Stimulated activated CD4-positive, alpha-beta T cell treated with anti-CD3 and anti-CD28 coated beads, Interleukin-12 subunit alpha, Interleukin-12 subunit beta, amount 100 ng/mL, for 4 hours (primary cell): ENCODE data around the gene MR1.

Experiments
- DNase-seq: peaks from one replicate; pipeline ENCODE4 v3.0.0-alpha.2; 2020

MR1 gene

GRCh38 chr1:181064702-181065101 is 30.9 kb downstream of the MR1 start:
- no peak for DNase-seq

GRCh38 chr1:181073638-181074037 is 39.9 kb downstream of the MR1 start:
- DNase-seq, result no peak

DNA sequence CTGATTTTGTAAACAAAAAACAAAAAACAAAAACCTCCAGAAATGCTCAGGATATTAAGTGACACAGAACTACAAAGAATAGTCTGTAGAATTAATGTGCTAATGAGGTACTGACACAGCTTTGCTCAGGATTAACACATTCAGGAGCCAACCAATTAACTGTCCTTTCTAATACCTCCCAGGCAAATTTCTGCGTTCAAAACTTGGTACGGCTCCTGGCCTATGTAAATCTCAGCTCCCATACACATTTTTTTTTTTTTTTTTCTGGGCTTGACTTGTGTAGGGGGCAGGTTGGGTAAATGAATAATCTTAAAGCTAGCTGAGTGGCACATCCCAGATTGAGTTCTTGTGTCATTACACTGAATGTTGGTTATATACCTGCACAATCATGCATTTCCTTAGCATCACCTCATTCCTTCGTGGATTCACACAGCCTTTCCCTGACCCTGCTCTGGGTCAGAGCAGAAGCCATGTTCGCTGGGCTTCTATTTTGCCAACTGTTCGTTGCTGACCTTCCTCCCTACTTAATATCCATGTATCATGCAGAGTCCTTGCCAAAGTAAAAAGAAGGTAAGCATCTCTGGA is 42.1 kb downstream of the MR1 start:
- no peak for DNase-seq

DNA sequence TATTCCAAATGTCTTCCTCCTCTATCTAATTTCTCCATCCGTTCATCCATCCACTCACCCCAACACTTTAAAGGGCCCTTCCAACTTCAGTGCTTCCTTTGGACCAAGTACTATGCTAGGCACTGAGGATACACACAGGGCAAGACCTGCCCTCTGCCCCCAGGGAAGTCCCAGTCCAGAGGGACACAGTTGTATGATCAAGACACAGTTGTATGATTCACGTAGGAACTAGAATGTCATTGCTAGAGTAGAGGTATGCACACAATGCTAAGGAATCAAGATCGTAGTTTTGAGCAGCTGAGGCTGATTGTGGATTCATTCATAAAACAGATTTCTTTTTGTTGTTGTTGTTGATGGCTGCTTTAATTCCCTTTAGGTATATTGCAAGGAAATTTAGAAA is 43.1 kb downstream of the MR1 start:
- DNase-seq, result no peak

GRCh38 chr1:181077576-181078242 is 43.9 kb downstream of the MR1 start:
- DNase-seq, result no peak

GRCh38 chr1:181079382-181079781 is 45.6 kb downstream of the MR1 start:
- DNase-seq, result no peak

- no peak for DNase-seq
These were observed 46.1 kb downstream of the MR1 start for GRCh38 chr1:181079920-181080319.

DNA sequence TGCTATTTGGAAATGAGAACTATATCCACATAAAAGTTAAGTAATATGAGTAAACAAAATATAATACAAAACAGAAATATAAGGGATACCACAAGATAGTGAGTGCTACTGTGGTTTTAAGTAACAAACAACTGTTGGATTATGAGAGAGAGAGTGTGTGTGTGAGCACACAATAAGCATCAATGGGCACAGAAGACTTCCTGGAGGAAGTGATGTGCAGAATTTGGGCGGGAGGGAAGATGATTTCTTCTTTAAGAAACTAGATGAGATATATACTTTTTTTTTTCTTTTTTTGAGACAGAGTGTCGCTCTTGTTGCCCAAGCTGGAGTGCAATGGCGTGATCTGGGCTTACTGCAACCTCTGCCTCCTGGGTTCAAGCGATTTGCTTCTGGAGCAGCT is 46.8 kb downstream of the MR1 start:
- no peak for DNase-seq

DNA sequence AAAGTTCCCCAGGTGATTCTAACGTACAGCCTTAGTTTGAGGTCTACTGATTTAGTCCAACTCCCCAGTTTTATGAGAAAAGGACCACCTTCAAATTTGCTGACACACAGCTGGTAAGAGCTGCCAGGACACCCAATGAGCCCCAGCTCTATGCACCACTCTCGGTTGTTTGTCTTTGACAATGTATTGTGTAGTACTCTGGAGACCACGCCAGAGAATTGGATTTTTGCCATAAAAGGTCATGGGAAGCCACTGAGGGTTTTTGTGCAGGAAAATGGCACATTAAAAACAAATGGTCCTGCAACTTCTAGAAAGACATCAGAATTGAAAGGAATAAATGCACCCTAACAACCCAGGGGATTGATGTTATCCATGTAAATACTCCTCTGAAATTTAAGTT is 47.6 kb downstream of the MR1 start:
- no peak for DNase-seq

- no peak for DNase-seq
These were observed 50.2 kb downstream of the MR1 start for GRCh38 chr1:181083842-181084605.

DNA sequence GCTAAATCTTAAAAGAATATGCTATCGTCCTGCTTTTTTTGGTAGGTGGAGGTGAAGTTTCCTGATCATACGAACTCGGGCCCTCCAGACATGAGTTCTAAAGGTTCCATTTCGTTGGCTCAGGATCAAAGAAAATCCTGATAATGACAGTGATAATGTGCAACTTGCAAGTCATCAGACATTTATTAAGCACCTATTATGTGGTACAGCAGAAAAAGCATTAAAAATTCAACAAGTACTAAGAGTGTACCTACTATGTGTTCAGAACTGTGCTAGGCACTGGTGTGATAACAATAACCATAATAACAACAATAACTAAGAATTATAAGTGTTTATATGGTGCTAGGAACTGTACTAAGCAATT is 50.8 kb downstream of the MR1 start:
- DNase-seq, result no peak

GRCh38 chr1:181086091-181086490 is 52.3 kb downstream of the MR1 start:
- DNase-seq, result no peak

- DNase-seq, result no peak
These were observed 53.1 kb downstream of the MR1 start for GRCh38 chr1:181086926-181087325.

- no peak for DNase-seq
These were observed 53.7 kb downstream of the MR1 start for GRCh38 chr1:181087400-181087901.

DNA sequence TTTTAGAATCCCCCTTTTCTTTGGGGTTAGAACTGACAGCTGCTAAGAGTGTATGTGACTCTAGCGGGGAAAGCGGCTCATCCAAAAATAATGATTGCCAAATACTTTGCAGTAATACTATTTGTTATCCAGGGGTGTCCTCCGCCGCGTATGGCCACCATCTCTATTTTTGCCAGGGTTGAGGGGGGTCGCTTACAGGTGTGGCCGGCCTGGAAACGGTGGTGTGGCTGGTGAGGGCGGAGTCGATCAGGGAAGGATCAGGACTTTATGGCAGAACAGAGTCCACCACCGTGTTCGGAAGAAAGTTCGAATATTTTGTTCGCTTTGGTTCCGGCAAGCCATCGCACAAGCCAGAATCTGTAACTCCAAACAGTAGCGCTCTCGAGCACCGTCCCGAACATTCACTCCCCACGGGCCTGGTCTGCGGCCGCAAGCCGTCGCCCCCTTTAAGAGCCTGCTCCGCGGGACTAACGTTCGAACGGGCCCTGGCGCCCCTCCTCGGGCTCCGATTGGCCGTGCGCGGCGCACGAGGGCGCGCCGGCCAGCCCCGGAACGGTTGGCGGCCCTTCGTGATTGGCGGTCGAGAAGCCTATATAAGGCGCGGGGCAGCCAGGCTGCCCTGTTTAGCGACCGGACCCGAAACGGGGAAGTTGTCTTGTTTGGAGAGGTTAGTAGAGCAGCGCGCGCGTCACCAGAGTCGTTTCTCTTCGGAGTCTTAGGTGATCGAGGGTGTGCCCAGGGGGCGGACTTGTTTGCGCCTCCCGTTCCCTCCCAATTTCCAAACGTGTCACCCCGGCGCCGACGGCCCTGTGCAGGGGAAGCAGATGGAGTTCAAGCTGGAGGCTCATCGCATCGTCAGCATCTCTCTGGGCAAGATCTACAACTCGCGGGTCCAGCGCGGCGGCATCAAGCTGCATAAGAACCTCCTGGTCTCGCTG is 54.6 kb downstream of the MR1 start, which contains the start of gene IER5:
Gene IER5, plus strand, starts transcription at position 622 of the 938 bp plus-strand sequence. Its CDS starts 203 bp downstream, at position 825.
- peak; percentile 92 for DNase-seq

- DNase-seq, result peak; percentile 31
These were observed 55.4 kb downstream of the MR1 start for GRCh38 chr1:181089017-181089675.

GRCh38 chr1:181089676-181090544 is 56.1 kb downstream of the MR1 start:
- DNase-seq, result peak; percentile 65

DNA sequence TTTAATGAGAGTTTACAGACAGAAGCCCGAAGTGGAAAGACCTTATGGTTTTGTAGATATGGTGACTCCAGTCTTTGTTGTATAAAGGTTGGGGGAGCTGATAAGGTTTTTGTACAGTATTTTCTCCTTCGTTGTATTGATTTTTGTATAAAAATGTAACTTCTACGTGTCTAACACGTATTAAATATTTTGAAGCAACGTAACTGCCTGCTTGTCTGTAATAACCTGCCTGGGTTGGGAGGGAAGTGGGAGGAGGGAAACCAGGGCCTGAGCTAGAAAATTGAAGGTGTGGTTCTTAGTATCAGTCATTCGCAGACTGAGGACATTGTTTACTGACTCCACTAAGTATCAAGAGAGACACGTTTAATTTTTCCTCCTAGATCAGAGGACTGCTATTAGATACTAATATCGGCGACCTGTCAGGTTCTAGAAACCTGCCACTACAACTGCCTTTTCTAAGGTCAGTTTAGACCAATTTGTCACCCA is 56.9 kb downstream of the MR1 start:
- DNase-seq, result no peak

- no peak for DNase-seq
These were observed 57.7 kb downstream of the MR1 start for GRCh38 chr1:181091309-181092040.

DNA sequence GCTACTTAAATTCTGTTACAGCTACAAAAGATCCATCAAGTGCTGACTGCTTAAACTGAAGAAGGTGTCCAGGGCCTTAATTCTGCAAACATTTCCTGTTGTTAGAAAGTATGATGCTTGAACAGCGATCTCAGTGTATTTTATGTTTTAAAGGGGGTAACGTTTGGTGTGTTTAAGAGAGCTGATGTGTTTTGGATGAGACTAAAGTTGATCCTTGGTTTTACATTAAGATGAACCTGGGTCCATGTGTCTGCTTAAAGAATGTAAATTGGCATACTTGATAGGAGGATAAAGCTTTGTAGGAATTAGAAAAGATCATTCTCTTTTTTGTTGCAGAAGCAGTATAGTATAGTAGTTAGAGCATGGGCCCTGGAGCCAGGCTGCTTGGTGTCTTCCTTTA is 58.3 kb downstream of the MR1 start:
- DNase-seq, result no peak
